ENCODE measurements around the gene KRT20.

The KRT20 gene

DNA sequence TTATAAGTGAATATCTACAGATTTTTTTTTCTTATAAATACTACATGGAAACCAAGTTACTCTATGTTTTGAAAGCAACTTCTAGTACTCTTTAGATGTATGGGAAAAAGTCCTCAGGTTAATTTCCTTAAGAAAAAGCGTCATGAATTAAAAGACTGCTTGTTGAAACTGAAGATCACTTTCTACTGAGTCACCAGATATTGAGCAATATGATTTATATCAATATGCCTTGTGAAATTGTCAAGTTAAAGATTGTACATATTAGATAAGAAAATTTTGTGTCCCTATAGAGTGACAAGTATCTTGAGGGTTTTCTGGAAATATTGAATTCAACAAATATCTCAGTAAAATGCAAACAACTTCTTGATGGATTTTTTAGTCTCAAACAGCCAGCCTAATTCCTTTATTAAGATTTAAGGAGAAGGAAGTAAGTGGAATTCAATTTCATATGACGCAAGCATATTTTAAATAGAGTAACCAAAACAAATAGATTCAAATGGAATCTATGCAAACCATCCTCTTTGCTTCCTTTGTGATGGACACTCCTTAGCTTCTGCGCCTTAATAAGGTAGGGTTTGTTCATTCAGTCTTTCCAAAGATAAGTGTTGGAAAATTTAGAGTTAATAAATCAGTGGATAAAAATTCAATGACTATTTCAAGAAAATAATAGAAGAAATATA is 34.6 kb downstream of the KRT20 start:
- DNase-seq = no peak

DNA sequence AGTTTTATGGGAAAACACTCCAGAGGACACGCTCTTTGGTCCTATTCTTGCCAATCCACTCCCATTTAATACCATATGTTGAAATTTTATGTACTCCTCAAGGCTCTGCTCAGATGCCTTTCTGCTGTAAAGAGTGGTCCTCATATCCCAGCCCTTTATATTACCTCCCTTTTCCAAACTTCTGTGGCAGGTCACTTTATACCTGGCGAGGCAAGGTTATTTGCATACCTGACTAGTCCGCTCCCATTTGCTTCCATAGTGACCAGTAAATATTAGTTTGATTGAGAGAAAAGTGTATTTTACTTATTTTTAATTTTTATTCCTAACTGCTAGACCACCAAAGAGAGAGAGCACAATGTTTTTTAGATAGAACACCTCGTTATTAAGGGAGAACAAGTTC is 35.3 kb downstream of the KRT20 start:
- no peak for DNase-seq

DNA sequence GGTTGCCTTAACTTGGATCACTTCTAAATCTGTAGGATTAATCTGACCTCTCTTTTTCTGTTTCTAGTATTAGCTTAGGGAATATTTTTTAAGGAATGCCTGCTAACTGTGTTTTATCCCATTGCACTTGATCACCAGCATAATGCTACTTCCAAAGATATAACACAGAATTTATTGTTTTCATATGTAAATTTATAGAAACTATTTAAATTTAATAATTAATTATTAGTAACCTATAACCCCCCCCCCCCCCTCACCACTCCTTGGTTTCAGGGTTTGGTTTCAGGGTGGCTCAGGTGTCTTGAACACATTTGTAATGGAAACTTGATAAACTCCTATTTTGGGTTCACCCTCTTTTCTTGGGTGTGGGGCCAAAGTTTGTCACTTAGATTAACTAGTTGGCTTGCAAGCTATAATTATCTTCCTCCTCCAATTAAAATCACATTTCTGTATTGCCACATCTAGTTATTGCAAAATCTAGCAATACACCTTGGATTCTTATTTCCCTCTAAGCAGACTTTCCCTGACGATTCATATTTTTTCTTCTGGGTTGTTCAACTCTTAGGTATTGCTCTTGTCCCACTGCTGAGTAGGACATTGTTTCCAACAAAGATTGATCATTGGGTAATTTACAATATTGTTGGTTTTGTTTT is 36.3 kb downstream of the KRT20 start:
- no peak for DNase-seq

DNA sequence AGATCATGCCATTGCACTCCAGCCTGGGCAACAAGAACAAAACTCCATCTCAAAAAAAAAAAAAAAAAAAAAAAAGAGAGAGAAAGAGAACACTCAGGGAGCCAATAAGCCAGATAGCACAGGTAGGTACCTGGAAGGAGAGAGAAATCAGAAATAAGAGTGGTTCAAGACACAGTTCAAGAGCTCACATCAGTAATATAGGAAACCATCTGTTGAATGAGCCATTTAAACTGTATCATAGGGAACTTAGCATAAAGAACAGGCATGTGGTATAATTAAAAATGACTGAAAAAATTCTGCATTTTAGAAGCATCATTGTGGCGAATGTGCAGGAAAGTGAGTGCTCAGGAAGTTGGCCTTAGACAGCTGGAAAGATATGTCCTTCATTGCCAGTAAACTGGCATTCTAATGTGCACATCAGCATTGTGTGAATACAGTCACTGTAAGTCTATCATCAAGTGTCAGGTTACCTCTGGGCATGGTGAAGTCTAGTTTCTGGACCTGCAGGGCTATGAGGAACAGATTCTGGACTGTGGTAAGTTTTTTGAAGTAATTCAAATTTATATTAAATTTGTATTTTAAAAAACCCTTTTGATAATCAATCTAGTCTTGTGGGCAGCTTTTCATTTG is 38.4 kb downstream of the KRT20 start:
- no peak for DNase-seq

DNA sequence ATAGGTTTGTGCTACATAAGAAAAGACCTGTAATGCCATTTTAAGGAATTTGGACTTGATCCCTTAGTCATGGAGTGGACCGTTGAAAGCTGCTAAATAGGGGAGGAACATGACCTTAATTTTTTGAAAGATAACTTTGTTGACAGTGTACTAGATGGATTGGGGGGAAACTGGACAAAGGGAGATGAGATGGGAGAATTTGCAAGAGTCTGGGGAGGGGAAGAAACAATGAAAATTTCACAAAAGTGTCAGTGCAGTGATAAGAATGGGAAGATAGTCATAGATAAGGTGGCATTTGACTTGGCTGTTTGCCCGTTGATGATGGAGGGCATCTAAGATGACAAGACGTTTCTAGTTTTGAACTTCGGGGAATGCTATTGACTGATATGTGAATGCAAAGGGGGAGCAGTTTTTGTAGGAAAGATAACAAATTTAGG is 40.4 kb downstream of the KRT20 start:
- no peak for DNase-seq

DNA sequence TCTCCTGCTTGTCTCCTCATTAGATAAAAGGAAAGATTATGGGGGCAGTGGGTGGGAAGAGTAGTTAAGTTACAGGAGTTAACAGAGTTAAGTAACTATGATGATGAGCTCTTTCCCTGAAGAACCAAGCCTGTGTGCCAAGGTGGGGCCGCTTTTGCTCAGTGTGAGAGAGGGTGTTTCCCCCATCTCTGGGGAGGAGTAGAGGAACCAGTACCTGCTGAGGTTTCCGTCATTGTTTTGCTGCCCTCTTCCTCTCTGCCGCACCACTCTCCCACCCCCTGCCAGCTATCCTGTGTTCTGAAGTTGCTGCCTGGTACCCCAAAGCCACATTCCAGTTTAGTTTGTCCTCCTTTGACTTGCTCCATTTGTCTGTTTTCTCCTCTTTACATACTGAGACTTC is 41.8 kb downstream of the KRT20 start:
- DNase-seq = no peak

DNA sequence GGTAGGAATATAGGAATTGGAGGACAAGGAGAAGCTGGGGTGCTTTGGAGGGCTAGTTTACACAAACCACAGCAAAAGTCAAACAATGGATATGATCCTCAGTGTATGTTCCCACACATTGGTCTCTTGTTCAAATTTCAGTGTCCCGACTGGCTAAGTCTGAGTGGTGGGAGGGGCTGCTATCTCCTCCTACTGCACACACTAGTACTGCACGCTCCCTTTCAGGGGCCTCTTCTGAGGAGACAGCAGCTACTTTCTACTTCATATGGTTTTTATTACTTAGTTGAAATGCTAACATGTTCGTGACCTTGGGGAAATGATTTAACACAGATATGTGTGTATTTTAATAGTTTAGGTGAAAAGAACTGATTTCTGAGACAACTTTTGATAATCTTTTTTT is 43.8 kb downstream of the KRT20 start:
- DNase-seq = no peak

DNA sequence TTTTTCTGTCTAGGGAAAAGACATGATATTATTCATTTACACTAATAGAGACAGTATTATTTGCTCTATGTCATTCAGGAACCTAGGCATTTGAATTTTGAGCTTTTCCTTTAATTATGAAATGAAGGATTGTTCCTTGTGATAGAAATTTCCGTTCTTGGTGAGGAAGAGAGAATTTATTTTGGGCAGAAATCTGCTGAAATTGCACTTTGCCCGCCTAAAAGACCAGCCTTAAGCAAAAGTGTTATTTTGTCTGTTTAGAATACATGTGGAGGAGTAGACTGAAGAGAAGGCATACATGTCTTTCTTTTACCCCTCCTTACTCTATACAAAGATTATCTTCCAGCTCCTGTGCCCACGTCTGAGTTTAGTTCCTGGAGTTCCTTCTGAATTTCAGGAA is 45.8 kb downstream of the KRT20 start:
- no peak for DNase-seq

DNA sequence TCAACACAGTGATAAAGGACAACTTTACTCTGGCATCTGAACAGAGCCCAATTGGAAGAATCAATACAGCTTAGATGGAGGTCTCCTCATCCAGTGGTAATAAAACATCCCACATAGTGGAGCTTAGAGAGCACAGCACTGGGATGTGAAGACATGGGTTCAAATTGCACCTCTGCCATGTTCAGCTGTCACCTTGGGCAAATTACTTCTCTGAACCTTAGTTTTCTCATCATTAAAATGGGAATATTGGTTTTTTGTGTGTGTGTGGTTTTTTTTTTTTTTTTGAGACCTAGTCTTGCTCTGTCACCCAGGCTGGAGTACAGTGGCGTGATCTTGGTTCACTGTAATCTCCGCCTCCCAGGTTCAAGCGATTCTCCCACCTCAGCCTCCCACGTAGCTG is 49.0 kb downstream of the KRT20 start:
- no peak for DNase-seq

DNA sequence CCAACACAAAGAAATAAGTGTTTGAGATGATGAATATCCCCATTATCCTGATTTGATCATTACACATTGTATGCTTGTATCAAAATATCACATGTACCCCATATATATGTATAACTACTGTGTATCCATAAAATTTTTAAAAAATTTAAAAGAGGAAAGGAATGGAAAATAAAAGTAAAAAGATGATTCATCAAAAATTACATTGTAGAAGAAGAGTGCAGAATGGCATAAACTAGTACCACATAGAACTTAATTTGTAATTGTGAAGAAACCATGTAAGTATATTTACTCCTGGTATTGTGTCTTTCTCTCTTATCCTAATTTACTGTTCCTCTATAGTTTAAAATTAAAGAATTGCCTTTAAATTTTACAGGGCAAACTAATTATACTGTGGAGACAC is 51.2 kb downstream of the KRT20 start:
- no peak for DNase-seq

DNA sequence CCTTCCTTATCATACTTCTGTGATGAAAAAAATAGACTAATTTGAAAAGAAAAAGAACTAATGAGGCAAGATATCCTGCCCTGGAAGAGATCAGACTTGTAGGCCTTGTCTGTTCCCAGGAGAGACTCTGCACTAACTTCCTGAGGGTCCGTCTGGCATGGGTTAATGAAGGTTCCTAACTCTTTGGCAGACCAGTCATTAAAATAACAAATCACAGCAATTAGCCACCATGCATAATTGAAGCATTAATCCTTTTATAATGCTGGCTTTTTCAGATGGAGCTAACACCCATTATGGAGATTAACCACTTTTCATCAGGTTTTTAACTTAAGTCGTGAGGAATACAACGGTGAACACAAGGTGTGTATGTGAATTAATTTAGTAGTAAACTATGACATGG is 52.2 kb downstream of the KRT20 start:
- no peak for DNase-seq

DNA sequence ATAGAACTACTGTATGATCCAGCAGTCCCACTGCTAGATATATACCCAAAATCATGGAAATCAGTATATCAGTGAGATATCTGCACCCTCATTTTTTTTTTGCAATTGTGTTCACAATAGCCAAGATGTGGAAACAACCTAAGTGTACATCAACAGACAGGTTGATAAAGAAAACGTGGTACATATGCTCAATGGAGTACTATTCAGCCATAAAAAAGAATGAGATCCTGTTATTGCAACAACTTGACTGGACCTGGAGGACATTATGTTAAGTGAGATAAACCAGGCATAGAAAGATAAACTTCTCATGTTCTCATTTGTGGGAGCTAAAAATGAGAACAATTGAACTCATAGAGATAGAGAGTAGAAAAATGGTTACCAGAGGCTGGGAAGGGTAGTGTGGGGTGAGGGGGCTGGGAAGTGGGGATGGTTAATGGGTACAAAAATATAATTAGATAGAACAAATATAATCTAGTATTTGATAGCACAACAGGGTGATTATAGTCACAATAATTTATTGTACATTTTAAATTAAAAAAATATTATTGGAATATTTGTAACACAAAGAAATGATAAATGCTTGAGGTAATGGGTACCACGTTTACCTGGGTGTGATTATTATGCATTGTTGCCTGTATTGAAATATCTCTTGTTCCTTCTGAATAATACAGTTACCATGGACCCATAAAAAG is 54.8 kb downstream of the KRT20 start:
- no peak for DNase-seq

DNA sequence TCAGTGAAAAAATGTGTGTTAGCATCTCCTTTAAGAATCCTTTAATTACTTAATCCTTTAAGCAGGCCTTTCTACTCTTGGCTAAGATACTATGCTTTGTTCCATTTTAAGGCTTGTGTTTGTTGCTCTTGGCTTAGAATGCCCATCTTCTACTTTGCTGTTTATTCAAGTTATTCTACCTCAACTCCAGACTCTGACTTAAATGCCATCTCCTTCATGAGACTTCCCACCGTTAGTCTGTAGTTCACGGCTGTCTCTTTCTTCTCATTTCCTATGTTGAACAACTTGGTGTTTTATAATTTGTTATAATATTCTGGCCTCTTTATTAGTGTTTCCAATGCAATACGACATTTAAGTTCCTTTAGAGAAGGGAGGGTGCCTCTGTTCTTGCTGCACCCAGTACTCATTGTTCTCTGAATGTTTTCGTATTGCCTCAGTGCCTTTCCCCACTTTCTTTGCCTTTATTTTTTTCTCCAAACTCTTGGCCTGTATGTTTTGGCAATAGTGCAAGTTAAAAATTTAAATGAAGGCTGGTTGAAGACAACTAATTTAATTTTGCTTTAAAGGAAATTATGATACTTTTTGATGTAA is 56.5 kb downstream of the KRT20 start:
- DNase-seq = no peak

DNA sequence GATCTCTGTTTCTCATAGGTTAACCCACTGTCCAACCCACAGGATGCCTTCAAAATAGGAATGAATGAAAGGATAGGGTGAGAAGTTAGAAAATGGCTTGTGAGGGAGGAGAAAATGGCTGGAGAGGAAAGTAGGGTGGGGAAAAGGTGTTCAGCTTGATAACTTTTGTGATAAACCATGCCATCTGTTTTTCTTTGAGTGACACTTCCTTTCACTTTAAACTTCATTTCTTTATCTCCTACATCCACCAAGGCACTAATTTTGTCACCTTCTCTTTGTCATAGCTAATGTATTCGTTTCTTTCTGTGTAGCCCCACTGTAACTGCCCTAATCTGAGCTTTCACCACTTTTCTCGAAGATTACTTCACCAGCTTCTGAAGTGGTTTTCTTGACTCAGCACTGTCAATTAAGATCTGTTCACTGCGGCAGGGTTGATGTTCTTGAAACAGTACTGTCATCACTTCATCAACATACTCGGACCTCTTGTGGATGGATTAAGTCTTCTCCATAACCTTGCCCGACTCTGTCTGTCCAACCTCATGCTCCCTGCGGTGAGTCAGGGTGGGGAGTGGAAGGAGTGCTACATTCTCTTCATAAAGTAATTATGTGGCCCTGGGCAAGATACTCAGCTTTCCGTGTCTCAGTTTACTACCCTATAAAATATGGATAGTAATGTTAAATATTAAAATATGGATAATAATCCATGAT is 57.1 kb downstream of the KRT20 start:
- DNase-seq = no peak
